HepG2 (cell line): ENCODE data around the gene TBC1D2B. TPM values are rescaled to one million over a fixed set of nuclear protein-coding genes. Genes with fewer than 3 reads are reported as not detected.

Experiments used
- ATAC-seq: fragments of 200-7000 bp; cut with Tn5 transposase; 3 replicates; pipeline ENCODE4 v1.9.1; 2020; ENCODE audit warnings: mild to moderate bottlenecking, moderate library complexity
- BruUV-seq: library from RNA; stranded (reverse); fragments of 400-500 nt; replicated peaks from 2 replicates; lab custom pipeline; 2021; lab: Mats Ljungman, UMichigan
- CTCF ChIA-PET: fragments of 300-600 bp; formaldehyde crosslinking; extraction: SDS; loops from one replicate; lab custom pipeline; 2021; ENCODE audit warnings: low total read pairs, inconsistent platforms, low intra/inter-chr PET ratio; lab: Yijun Ruan, JAX
- POLR2A ChIA-PET: fragments of 350-600 bp; sonication (Branson Sonifier 250); formaldehyde crosslinking; loops from one replicate; lab custom pipeline; 2020; ENCODE audit warnings: antibody characterized with exemption, inconsistent platforms; lab: Yijun Ruan, JAX
- DNase-seq: peaks from one replicate; pipeline ENCODE4 v3.0.0-alpha.2; 2015; ENCODE audit warnings: low spot score
- FAIRE-seq: peaks from 3 replicates; lab custom pipeline; 2011; peaks lifted over from hg19 to GRCh38; lab: Jason Lieb, UNC
- H2AFZ ChIP-seq: one replicate; pipeline ENCODE4 v1.6.1; 2011; ENCODE audit warnings: low read length, inconsistent platforms
- H3K27ac ChIP-seq: fragments of 300-600 bp; 3 replicates; pipeline ENCODE4 v1.8.0; 2011; ENCODE audit warnings: mixed run types, mild to moderate bottlenecking, mixed read lengths, low read length, inconsistent platforms; ENCODE audit not compliant: insufficient read depth; ENCODE audit errors: extremely low read length
- H3K27me3 ChIP-seq, 2 experiments: fragments of 200-600 bp in 1 of 2; 2 replicates in 1 of 2; 3 replicates in 1 of 2; pipeline versions ENCODE4 v1.6.0 to v1.8.0; 2011; ENCODE audit warnings: low read length in 2 of 2, mild to moderate bottlenecking in 2 of 2, moderate library complexity in 2 of 2, inconsistent platforms in 1 of 2; ENCODE audit not compliant: insufficient read depth in 2 of 2, control insufficient read depth in 1 of 2
- H3K36me3 ChIP-seq, 2 experiments: fragments of 200-600 bp in 1 of 2; replicated peaks in 1 of 2; 2 replicates in 1 of 2; 3 replicates in 1 of 2; pipeline versions ENCODE4 v1.5.1 to v1.8.0; 2011; ENCODE audit warnings: low read length in 2 of 2, inconsistent platforms in 1 of 2; ENCODE audit not compliant: insufficient read depth in 2 of 2, control insufficient read depth in 1 of 2
- H3K4me1 ChIP-seq: 2 replicates; pipeline ENCODE4 v1.5.1; 2012; ENCODE audit warnings: low read length, inconsistent platforms; ENCODE audit not compliant: insufficient read depth
- H3K4me2 ChIP-seq: 2 replicates; pipeline ENCODE4 v1.6.0; 2011; ENCODE audit warnings: low read depth, low read length, inconsistent platforms
- H3K4me3 ChIP-seq, 3 experiments: fragments of 200-600 bp in 1 of 3; sonication (generic), shearing (Covaris generic) in 1 of 3; replicated peaks in 1 of 3; 2 replicates each; pipeline ENCODE4 v1.5.1; 2011 to 2016; ENCODE audit warnings: low read length in 3 of 3, inconsistent platforms in 2 of 3, low read depth in 2 of 3, mild to moderate bottlenecking in 2 of 3, control low read depth in 1 of 3, mixed read lengths in 1 of 3; ENCODE audit not compliant: insufficient read depth in 1 of 3
- H3K79me2 ChIP-seq: one replicate; pipeline ENCODE4 v1.6.1; 2011; ENCODE audit warnings: low read length, inconsistent platforms; ENCODE audit not compliant: insufficient read depth
- H3K9ac ChIP-seq: 2 replicates; pipeline ENCODE4 v1.6.0; 2011; ENCODE audit warnings: mild to moderate bottlenecking, low read depth, low read length, inconsistent platforms; ENCODE audit not compliant: insufficient read depth
- H3K9me3 ChIP-seq: 2 replicates; pipeline ENCODE4 v1.5.1; 2012; ENCODE audit warnings: mild to moderate bottlenecking, low read length
- H4K20me1 ChIP-seq: 2 replicates; pipeline ENCODE4 v1.6.0; 2011; ENCODE audit warnings: inconsistent platforms, mild to moderate bottlenecking, low read length, moderate library complexity; ENCODE audit not compliant: insufficient read depth
- ADNP ChIP-seq: sonication (generic); formaldehyde crosslinking; IDR thresholded peaks from 2 replicates; pipeline ENCODE4 v1.4.0; 2020; ENCODE audit warnings: missing genetic modification reagents
- ATM ChIP-seq: fragments of 450-650 bp; IDR thresholded peaks from 2 replicates; pipeline ENCODE4 v1.7.1; 2017; ENCODE audit warnings: mild to moderate bottlenecking, borderline replicate concordance
- HMGA1 ChIP-seq: sonication (generic); formaldehyde crosslinking; conservative IDR thresholded peaks from 2 replicates; pipeline ENCODE4 v1.4.0; 2020; ENCODE audit warnings: missing genetic modification reagents
- HNF4G ChIP-seq, 2 experiments: sonication (generic) in 1 of 2; formaldehyde crosslinking in 1 of 2; IDR thresholded peaks; 2 replicates each; pipeline versions ENCODE4 v1.4.0 to v1.6.1; 2011 to 2020; ENCODE audit warnings: borderline replicate concordance in 2 of 2, low read depth in 2 of 2, mild to moderate bottlenecking in 2 of 2, low read length in 1 of 2, missing genetic modification reagents in 1 of 2, moderate library complexity in 1 of 2
- NFRKB ChIP-seq: fragments of 450-650 bp; IDR thresholded peaks from 2 replicates; pipeline ENCODE4 v1.6.1; 2017
- PRPF4 ChIP-seq: fragments of 200-400 bp; formaldehyde crosslinking; IDR thresholded peaks from 2 replicates; pipeline ENCODE4 v1.6.1; 2016; ENCODE audit warnings: low read length, low read depth; ENCODE audit not compliant: poor library complexity, severe bottlenecking
- SRSF4 ChIP-seq: fragments of 200-400 bp; formaldehyde crosslinking; IDR thresholded peaks from one replicate; pipeline ENCODE4 v1.6.1; 2018; ENCODE audit warnings: mild to moderate bottlenecking, low read depth, low read length, moderate library complexity; ENCODE audit not compliant: poor library complexity, severe bottlenecking
- SYNCRIP ChIP-seq: fragments of 200-400 bp; formaldehyde crosslinking; IDR thresholded peaks from 2 replicates; pipeline ENCODE4 v1.6.1; 2018; ENCODE audit warnings: mild to moderate bottlenecking, low read depth, low read length; ENCODE audit not compliant: insufficient read depth
- ZBTB7B ChIP-seq: sonication (generic); formaldehyde crosslinking; IDR thresholded peaks from 2 replicates; pipeline ENCODE4 v1.4.0; 2020; ENCODE audit warnings: missing genetic modification reagents
- ZNF260 ChIP-seq: sonication (generic); formaldehyde crosslinking; IDR thresholded peaks from 2 replicates; pipeline ENCODE4 v1.4.0; 2020; ENCODE audit warnings: missing genetic modification reagents, low read depth, mild to moderate bottlenecking, borderline replicate concordance
- ZNF343 ChIP-seq: sonication (generic); formaldehyde crosslinking; IDR thresholded peaks from 2 replicates; pipeline ENCODE4 v1.4.0; 2020; ENCODE audit warnings: mild to moderate bottlenecking, missing genetic modification reagents
- ZNF644 ChIP-seq: IDR thresholded peaks from 2 replicates; pipeline ENCODE4 v1.6.1; 2016; ENCODE audit warnings: low read depth
- ZSCAN21 ChIP-seq: sonication (generic); formaldehyde crosslinking; IDR thresholded peaks from 2 replicates; pipeline ENCODE4 v1.8.0; 2022; ENCODE audit warnings: mild to moderate bottlenecking, missing genetic modification reagents, moderate library complexity, borderline replicate concordance
- ZSCAN30 ChIP-seq: sonication (generic); formaldehyde crosslinking; IDR thresholded peaks from 2 replicates; pipeline ENCODE4 v1.5.0; 2020; ENCODE audit warnings: mild to moderate bottlenecking, missing genetic modification reagents
- ZSCAN9 ChIP-seq: IDR thresholded peaks from 2 replicates; pipeline ENCODE4 v1.6.1; 2016; ENCODE audit warnings: borderline replicate concordance
- WGBS: methylation state at CpG from one replicate; pipeline ENCODE4 v1.1.6; 2017; ENCODE audit warnings: low lambda C conversion rate; 5-methylcytosine and 5-hydroxymethylcytosine counted together
- in situ Hi-C: cut with HindIII; loops from 2 replicates; pipeline ENCODE4 v1.10.0; 2017; ENCODE audit warnings: low pct_unique_long_range_greater_than_20kb; ENCODE audit not compliant: extremely low pct_ligation_motif_present
- intact Hi-C: fragments of 100-400 bp; cut with micrococcal nuclease; formaldehyde crosslinking; loops from one replicate; pipeline ENCODE4 v1.10.0; 2022; ENCODE audit not compliant: unreplicated experiment
- polyA plus RNA-seq, 8 experiments: library from polyadenylated mRNA; depleted of rRNA in 3 of 8; stranded (reverse) in 7 of 8; unstranded in 1 of 8; fragments of >200 nt; fragmentation: Illumina TruSeq in 4 of 8; extraction: Trizol in 4 of 8; gene quantifications; 2 replicates each; pipeline versions ENCODE4 v1.2.1 to v1.2.3, GENCODE V29; 2011 to 2016; ENCODE audit warnings: low read depth in 4 of 8, missing spikeins in 1 of 8, mixed read lengths in 1 of 8; ENCODE audit not compliant: insufficient read depth in 1 of 8
- total RNA-seq, 5 experiments: library from RNA; depleted of rRNA; stranded (reverse); fragments of >200 nt; fragmentation: Illumina TruSeq; extraction: Trizol; gene quantifications; 2 replicates each; pipeline ENCODE4 v1.2.3, GENCODE V29; 2016; ENCODE audit warnings: low read depth in 1 of 5
- TF ChIP-seq, protein P1 (sequence below): sonication (generic); formaldehyde crosslinking; IDR thresholded peaks from 2 replicates; pipeline ENCODE4 v1.8.1; 2023; ENCODE audit warnings: mild to moderate bottlenecking, missing genetic modification reagents
- TF ChIP-seq, protein P2 (sequence below): sonication (generic); formaldehyde crosslinking; IDR thresholded peaks from 2 replicates; pipeline ENCODE4 v1.8.1; 2023; ENCODE audit warnings: missing genetic modification reagents, mild to moderate bottlenecking, borderline replicate concordance
- TF ChIP-seq, protein P3 (sequence below): sonication (generic); formaldehyde crosslinking; IDR thresholded peaks from 2 replicates; pipeline ENCODE4 v1.5.1; 2020; ENCODE audit warnings: mild to moderate bottlenecking, missing genetic modification reagents

Gene TBC1D2B
- total and polyA plus RNA-seq, 2 of the 13 experiments (the other 11 are each of a cell fraction or from before 2014, with no cell fraction given), result 10.1 to 14.4 TPM

DNA sequence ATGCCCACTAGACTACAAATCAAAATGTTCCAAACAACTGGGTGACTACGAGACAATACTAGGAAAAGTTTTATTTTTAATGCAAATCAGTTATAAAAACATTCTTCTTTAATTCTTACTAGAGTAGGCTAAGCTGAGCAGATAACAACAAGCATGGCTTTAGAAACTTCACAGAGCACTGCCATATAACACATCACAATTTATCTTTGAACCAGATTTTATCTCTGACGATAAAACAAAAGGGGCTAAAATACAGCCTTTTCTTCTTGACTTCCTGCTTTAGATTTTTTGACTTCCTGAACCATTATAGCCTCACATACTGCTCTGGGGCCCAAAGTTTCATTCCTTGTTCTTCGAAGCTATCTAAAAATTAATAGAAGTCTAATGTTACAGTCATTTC lies 25.9 kb downstream of the TBC1D2B start:
- ChIA-PET POLR2A (interaction anchor here (1.0 kb wide), 1 partner anchor 14 kb away, joined by 3 read pairs; no protein-coding TSS in a partner anchor), CTCF (no interaction called here)

DNA sequence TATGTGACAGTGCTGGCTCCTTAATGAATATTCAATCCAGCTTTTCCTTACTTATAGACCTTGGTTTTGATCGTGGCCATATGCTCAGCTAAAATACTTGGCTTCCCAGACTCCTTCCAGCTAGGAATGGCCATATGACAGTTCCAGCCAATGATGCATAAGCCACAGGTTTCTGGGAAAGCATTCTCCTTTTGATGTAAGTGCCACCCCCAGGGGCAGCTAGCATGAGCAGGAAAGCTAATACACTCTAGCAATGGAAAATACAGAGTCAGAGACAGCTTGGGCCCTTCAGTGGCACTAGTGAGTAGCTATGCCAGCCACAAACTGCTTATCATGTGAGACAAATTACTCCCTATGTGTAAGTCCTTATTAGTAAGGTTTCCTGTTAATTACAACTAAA lies 26.7 kb downstream of the TBC1D2B start:
- no peaks in the 10 kb centered on the region for H3K9me3 ChIP-seq
- peaks cover 3 to 10% of the 10 kb centered on the region in 2 experiments; a peak in 3 of 5 replicates for H3K36me3 ChIP-seq
- FAIRE-seq (no peak), DNase-seq (no peak), ATAC-seq (no peak)
- in situ Hi-C loops (no loop called here), intact Hi-C loops (no loop called here)
- ChIA-PET POLR2A (no interaction called here), CTCF (no interaction called here)
- H4K20me1 ChIP-seq, result peaks cover 3% of the 10 kb centered on the region; the same call in 1 of the 2 replicates
- peaks cover 40% of the 10 kb centered on the region for H3K4me1 ChIP-seq
- no peaks in the 10 kb centered on the region for H3K27me3 ChIP-seq
- H3K4me2 ChIP-seq, result no peak overlapping the region
- H3K79me2 ChIP-seq, result peaks cover 7% of the 10 kb centered on the region
- no peak overlapping the region for H2AFZ ChIP-seq
- H3K27ac ChIP-seq, result no peak overlapping the region
- no peak overlapping the region for H3K9ac ChIP-seq
- BruUV-seq, result no TSS peak
- 100% methylated on average over 1 of the region's 1 CpG for WGBS
- no peak overlapping the region for H3K4me3 ChIP-seq
- TF ChIP-seq, protein P1, sequence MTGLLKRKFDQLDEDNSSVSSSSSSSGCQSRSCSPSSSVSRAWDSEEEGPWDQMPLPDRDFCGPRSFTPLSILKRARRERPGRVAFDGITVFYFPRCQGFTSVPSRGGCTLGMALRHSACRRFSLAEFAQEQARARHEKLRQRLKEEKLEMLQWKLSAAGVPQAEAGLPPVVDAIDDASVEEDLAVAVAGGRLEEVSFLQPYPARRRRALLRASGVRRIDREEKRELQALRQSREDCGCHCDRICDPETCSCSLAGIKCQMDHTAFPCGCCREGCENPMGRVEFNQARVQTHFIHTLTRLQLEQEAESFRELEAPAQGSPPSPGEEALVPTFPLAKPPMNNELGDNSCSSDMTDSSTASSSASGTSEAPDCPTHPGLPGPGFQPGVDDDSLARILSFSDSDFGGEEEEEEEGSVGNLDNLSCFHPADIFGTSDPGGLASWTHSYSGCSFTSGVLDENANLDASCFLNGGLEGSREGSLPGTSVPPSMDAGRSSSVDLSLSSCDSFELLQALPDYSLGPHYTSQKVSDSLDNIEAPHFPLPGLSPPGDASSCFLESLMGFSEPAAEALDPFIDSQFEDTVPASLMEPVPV (CRISPR knock-in tag), result no peak
- TF ChIP-seq ZNF260 (CRISPR knock-in tag), result no peak
- no peak for TF ChIP-seq SRSF4
- no peak for TF ChIP-seq ZBTB7B
- TF ChIP-seq NFRKB, result no peak
- TF ChIP-seq ZSCAN9 (CRISPR knock-in tag), result no peak
- TF ChIP-seq ADNP (CRISPR knock-in tag), result no peak
- no peak for TF ChIP-seq ATM
- TF ChIP-seq, protein P2, sequence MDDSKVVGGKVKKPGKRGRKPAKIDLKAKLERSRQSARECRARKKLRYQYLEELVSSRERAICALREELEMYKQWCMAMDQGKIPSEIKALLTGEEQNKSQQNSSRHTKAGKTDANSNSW (CRISPR knock-in tag), result no peak
- no peak for TF ChIP-seq ZNF343 (CRISPR knock-in tag)
- TF ChIP-seq, protein P3, sequence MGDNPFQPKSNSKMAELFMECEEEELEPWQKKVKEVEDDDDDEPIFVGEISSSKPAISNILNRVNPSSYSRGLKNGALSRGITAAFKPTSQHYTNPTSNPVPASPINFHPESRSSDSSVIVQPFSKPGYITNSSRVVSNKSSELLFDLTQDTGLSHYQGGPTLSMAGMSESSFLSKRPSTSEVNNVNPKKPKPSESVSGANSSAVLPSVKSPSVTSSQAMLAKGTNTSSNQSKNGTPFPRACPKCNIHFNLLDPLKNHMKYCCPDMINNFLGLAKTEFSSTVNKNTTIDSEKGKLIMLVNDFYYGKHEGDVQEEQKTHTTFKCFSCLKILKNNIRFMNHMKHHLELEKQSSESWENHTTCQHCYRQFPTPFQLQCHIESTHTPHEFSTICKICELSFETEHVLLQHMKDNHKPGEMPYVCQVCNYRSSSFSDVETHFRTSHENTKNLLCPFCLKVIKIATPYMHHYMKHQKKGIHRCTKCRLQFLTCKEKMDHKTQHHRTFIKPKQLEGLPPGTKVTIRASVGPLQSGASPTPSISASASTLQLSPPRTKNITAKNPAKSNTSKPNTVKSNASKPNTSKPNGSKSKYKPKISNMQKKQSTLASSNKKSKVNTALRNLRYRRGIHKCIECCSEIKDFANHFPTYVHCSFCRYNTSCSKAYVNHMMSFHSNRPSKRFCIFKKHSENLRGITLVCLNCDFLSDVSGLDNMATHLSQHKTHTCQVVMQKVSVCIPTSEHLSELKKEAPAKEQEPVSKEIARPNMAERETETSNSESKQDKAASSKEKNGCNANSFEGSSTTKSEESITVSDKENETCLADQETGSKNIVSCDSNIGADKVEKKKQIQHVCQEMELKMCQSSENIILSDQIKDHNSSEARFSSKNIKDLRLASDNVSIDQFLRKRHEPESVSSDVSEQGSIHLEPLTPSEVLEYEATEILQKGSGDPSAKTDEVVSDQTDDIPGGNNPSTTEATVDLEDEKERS (CRISPR knock-in tag), result no peak

More for the DNA sequence above, 25.9 kb downstream of the TBC1D2B start:
- BruUV-seq, result no TSS peak
- intact Hi-C loops (no loop called here), in situ Hi-C loops (no loop called here)
- Histone ChIP-seq H3K27me3 (no peaks in the 10 kb centered on the region), H2AFZ (no peak overlapping the region), H3K9ac (no peak overlapping the region), H3K4me3 (no peak overlapping the region), H3K27ac (no peak overlapping the region), H3K4me1 (peaks cover 47% of the 10 kb centered on the region), H3K9me3 (no peaks in the 10 kb centered on the region), H3K79me2 (peaks cover 7% of the 10 kb centered on the region), H4K20me1 (peaks cover 4% of the 10 kb centered on the region; the same call in 1 of the 2 replicates), H3K36me3 (peaks cover 3 to 10% of the 10 kb centered on the region in 2 experiments; a peak in 3 of 5 replicates), H3K4me2 (no peak overlapping the region)
- WGBS, result 72% methylated on average over 3 of the region's 3 CpGs
- FAIRE-seq (no peak), DNase-seq (no peak), ATAC-seq (no peak)
- TF ChIP-seq ZSCAN30 (CRISPR knock-in tag) (no peak), SYNCRIP (no peak), ZNF644 (CRISPR knock-in tag) (no peak), HMGA1 (CRISPR knock-in tag) (no peak), HNF4G (IDR thresholded peaks at IDR 0.05; ENCODE audit: borderline replicate concordance, low read depth, low read length) (no peak), HNF4G (CRISPR knock-in tag; IDR thresholded peaks at IDR 0.05; ENCODE audit: borderline replicate concordance, low read depth) (no peak), ZSCAN21 (CRISPR knock-in tag) (no peak), PRPF4 (no peak)
